Uterus (tissue), 2 donors: ENCODE data around the gene INSL3.
A peak's percentile ranks its signal among the peaks of the same experiment; 100 is the strongest.

Experiments
- CTCF ChIP-seq, 4 experiments: fragments of 200-600 bp in 2 of 4; fragments of 450-650 bp in 2 of 4; sonication (generic) in 2 of 4; IDR thresholded peaks; one replicate each; pipeline ENCODE4 v1.5.1; 2016 to 2019; ENCODE audit warnings: antibody characterized with exemption in 4 of 4, mild to moderate bottlenecking in 2 of 4, moderate library complexity in 1 of 4
- POLR2A ChIP-seq, 2 donors: fragments of 450-650 bp; IDR thresholded peaks; one replicate each; pipeline ENCODE4 v1.6.1; 2016; ENCODE audit warnings: antibody characterized with exemption in 2 of 2, mild to moderate bottlenecking in 1 of 2, moderate library complexity in 1 of 2

- TF ChIP-seq CTCF (IDR thresholded peaks at IDR 0.05) (peak; percentile 85 to 93 (median 88)), POLR2A (IDR thresholded peaks at IDR 0.05) (peak; percentile 94 to 98)
These were observed 38.4 kb upstream of the INSL3 start, which contains the start of gene RPL18A for GRCh38 chr19:17859533-17860330.
